ENCODE data around the gene ATOH8. TPM values are rescaled to one million over a fixed set of nuclear protein-coding genes. Genes with fewer than 3 reads are reported as not detected.
A peak's percentile ranks its signal among the peaks of the same experiment; 100 is the strongest.

The ATOH8 gene
- total RNA-seq, 4 donors from 2014 or later, result 13.2 to 83.0 (median 45.3) TPM

- H3K27ac ChIP-seq, result peak overlapping the region; percentile 93 to 96
- H3K4me3 ChIP-seq, result no peak overlapping the region
- TF ChIP-seq POLR2A (IDR thresholded peaks at IDR 0.05), result no peak
- TF ChIP-seq CTCF (IDR thresholded peaks at IDR 0.05), result no peak
- H3K9me3 ChIP-seq, result no peaks in the 10 kb centered on the region
- no peaks in the 10 kb centered on the region for H3K27me3 ChIP-seq
- no peaks in the 10 kb centered on the region for H3K36me3 ChIP-seq
- H3K4me1 ChIP-seq, result peaks cover 33 to 44% of the 10 kb centered on the region in 2 donors
- DNase-seq, result no peak
- intact Hi-C loops (cut with DNase I; ENCODE audit: low total_unique reads), result no loop called here
These were observed 9.7 kb upstream of the ATOH8 start for GRCh38 chr2:85744055-85744454.

GRCh38 chr2:85744741-85745601 lies 8.8 kb upstream of the ATOH8 start:
- Histone ChIP-seq H3K4me3 (peak overlapping the region in 1 of 2 donors; percentile 21), H3K27me3 (no peaks in the 10 kb centered on the region), H3K9me3 (no peaks in the 10 kb centered on the region), H3K4me1 (peaks cover 33 to 49% of the 10 kb centered on the region in 2 donors), H3K27ac (peak overlapping the region; percentile 93 to 96), H3K36me3 (no peaks in the 10 kb centered on the region)
- intact Hi-C loops (cut with DNase I; ENCODE audit: low total_unique reads), result no loop called here
- TF ChIP-seq POLR2A (IDR thresholded peaks at IDR 0.05) (peak; percentile 2 to 28), CTCF (IDR thresholded peaks at IDR 0.05) (no peak)
- peak; percentile 68 to 85 for DNase-seq

GRCh38 chr2:85745619-85746018 lies 8.2 kb upstream of the ATOH8 start:
- intact Hi-C loops (cut with DNase I; ENCODE audit: low total_unique reads), result no loop called here
- no peak for DNase-seq

GRCh38 chr2:85746321-85747004 lies 7.3 kb upstream of the ATOH8 start:
- no peak for DNase-seq
- Histone ChIP-seq H3K4me3 (no peak overlapping the region), H3K4me1 (peaks cover 30 to 44% of the 10 kb centered on the region in 2 donors), H3K27me3 (no peaks in the 10 kb centered on the region), H3K9me3 (no peaks in the 10 kb centered on the region), H3K27ac (peak overlapping the region; percentile 93 to 96), H3K36me3 (no peaks in the 10 kb centered on the region)
- intact Hi-C loops (cut with DNase I; ENCODE audit: low total_unique reads), result no loop called here
- no peak for TF ChIP-seq CTCF (IDR thresholded peaks at IDR 0.05)
- no peak for TF ChIP-seq POLR2A (IDR thresholded peaks at IDR 0.05)

More at GRCh38 chr2:85745619-85746018, 8.2 kb upstream of the ATOH8 start:
- Histone ChIP-seq H3K27me3 (no peaks in the 10 kb centered on the region), H3K4me3 (peak overlapping the region in 1 of 2 donors; percentile 21), H3K27ac (peak overlapping the region; percentile 93 to 96), H3K9me3 (no peaks in the 10 kb centered on the region), H3K4me1 (peaks cover 33 to 49% of the 10 kb centered on the region in 2 donors), H3K36me3 (no peaks in the 10 kb centered on the region)
- TF ChIP-seq CTCF (IDR thresholded peaks at IDR 0.05) (no peak), POLR2A (IDR thresholded peaks at IDR 0.05) (no peak)

GRCh38 chr2:85747441-85747840 lies 6.3 kb upstream of the ATOH8 start:
- H3K36me3 ChIP-seq, result no peaks in the 10 kb centered on the region
- peaks cover 27 to 39% of the 10 kb centered on the region in 2 donors for H3K4me1 ChIP-seq
- no peak for DNase-seq
- H3K9me3 ChIP-seq, result no peaks in the 10 kb centered on the region
- peak overlapping the region; percentile 93 to 96 for H3K27ac ChIP-seq
- no peak for TF ChIP-seq POLR2A (IDR thresholded peaks at IDR 0.05)
- no peak for TF ChIP-seq CTCF (IDR thresholded peaks at IDR 0.05)
- intact Hi-C loops (cut with DNase I; ENCODE audit: low total_unique reads), result no loop called here
- H3K4me3 ChIP-seq, result no peak overlapping the region
- H3K27me3 ChIP-seq, result no peaks in the 10 kb centered on the region

All from uterus (tissue), 4 donors.